ENCODE measurements around the gene CLEC16A.
A peak's percentile ranks its signal among the peaks of the same experiment; 100 is the strongest.
"Not testable (repeated sequence)": the region's sequence is repeated elsewhere in the genome, so short reads cannot be mapped to it uniquely, and the experiment has no call there.

The CLEC16A gene

GRCh38 chr16:10941935-10942351 lies 2.4 kb upstream of the CLEC16A start:
- DNase-seq, result peak; percentile 25

GRCh38 chr16:10942352-10943063 lies 1.9 kb upstream of the CLEC16A start, which contains the start of gene DEXI:
Gene DEXI, minus strand, starts transcription at chr16:10942468. Its CDS starts 463 bp downstream, at chr16:10942005.
- peak; percentile 98 for DNase-seq

GRCh38 chr16:10943064-10943353 lies 1.4 kb upstream of the CLEC16A start:
- no peak for DNase-seq

- DNase-seq, result no peak
Measured at GRCh38 chr16:10945065-10945787, 862 bp downstream of the CLEC16A start.

DNA sequence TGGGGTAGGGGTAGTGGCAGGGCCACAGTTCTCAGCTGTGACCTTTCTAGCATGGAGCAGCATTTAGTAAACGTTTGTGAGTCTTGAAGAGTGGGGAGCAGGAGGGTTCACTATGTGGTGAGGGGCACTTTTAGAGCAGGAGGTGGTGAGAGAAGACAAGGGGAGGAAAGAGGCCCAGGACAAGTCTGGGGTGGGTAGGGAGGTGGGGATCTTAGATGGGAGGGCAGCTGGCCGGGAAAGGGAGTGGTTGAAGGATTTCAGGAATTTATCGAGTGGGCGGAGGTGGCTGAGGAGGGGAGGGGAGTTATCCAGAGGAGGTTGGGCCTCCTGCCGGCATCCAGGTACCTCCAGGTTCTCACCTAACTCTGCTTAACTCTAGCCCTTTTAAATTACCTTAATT lies 1.9 kb downstream of the CLEC16A start:
- DNase-seq, result no peak

GRCh38 chr16:10947211-10947787 lies 2.9 kb downstream of the CLEC16A start:
- no peak for DNase-seq

DNA sequence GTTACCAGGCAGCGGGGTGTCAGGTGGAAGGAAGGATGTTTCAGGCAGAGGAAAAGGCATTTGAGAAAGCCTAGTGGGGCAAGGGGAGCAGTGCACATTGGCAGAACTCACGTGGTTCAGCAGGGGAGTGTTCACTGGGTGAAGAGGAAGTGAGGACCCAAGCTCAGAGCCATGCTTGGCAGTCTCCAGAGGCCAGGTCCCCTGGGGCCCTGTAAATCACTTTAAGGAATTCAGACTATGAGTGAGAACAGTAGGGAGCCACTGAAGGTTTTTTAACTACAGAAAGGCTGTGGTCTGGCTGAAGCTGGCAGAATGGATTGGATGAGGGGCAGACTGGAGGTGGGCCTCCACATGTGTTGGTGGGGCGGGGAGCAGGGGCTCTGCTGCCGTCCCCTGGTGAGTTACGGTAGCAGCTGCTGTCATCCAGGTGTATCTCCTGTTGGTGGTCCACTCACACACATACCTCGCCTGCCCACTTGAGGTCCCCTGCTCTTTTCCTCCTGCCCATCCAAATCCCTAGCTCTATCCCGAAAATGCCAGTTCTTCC lies 5.1 kb downstream of the CLEC16A start:
- DNase-seq, result peak; percentile 66

DNA sequence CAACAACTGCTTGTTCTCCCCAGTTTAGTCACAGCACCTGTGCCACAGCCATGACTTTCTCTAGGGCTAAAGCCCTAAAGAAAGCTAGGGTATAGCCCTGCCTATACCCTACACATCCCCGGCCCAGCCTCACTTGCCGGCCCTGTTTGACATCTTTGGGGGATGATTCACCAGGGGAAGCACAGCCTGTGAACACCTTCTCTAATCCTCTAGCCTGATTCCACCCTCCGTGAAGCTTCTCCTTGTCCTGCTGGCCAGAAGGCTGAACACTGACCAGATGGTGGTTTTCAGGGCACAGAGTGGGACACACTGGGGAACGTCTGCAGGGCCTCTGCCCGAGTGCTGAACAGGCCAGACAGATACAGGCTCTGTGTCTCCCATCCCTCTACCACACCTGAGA lies 6.0 kb downstream of the CLEC16A start:
- DNase-seq, result no peak

DNA sequence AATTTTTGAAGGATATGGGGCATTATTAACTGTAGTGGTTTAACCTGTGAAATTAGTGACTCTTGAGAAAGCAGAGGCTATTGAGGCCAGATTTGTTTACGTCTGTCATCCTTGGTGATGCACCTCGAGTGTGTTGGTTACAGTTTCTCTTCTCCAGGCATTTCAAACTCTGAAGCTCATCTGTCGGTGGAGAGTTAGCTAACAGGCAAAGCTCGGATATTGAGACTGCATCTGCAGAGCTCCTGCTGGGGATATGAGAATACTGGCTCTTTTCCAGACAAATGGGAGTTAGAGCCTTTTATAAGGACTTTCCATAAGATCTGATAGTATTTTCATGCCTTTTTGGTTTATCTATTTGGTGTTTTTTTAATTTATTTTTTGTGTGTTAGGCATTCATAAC lies 6.7 kb downstream of the CLEC16A start:
- no peak for DNase-seq

- DNase-seq, result no peak
Measured at GRCh38 chr16:10954903-10955302, 10.5 kb downstream of the CLEC16A start.

GRCh38 chr16:10957771-10958482 lies 13.6 kb downstream of the CLEC16A start:
- no peak for DNase-seq

DNA sequence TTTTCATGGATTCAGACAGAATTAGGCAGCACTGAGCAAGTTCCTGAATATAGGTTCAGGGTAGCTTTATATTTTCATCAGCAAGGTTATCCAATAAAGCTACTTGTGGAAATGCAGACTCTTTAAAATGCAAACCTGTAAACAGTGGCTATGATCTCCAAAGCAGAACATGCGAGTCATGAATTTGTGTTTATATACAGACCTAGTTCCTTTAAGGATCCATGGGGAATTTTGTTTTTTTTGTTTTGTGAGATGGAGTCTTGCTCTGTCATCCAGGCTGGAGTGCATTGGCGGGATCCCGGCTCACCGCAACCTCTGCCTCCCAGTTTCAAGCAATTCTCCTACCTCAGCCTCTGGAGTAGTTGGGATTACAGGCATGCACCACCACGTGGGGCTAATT lies 14.8 kb downstream of the CLEC16A start:
- no peak for DNase-seq

- DNase-seq, result no peak
Measured at GRCh38 chr16:10961231-10961630, 16.9 kb downstream of the CLEC16A start.

- DNase-seq, result peak; percentile 82
Measured at GRCh38 chr16:10964039-10964890, 19.9 kb downstream of the CLEC16A start.

GRCh38 chr16:10964891-10965326 lies 20.5 kb downstream of the CLEC16A start:
- DNase-seq, result no peak

- DNase-seq, result no peak
Measured at GRCh38 chr16:10965440-10966061, 21.2 kb downstream of the CLEC16A start.

- DNase-seq, result no peak
Measured at GRCh38 chr16:10966129-10966528, 21.8 kb downstream of the CLEC16A start.

DNA sequence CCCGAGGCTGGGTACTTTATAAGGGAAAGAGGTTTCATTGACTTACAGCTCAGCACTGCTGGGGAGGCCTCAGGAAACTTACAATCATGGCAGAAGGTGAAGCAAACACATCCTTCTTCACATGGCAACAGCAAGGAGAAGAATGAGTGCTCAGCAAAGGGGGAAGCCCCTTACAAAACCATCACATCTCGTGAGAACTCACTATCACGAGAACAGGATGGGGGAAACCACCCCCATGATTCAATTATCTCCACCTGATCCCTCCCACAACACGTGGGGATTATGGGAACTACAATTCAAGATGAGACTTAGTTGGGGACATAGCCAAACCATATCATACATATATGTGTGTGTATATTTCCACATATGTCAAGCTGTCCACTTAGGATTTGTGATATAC lies 22.2 kb downstream of the CLEC16A start:
- DNase-seq, result not testable (repeated sequence)

- DNase-seq, result no peak
Measured at GRCh38 chr16:10967986-10968385, 23.6 kb downstream of the CLEC16A start.

DNA sequence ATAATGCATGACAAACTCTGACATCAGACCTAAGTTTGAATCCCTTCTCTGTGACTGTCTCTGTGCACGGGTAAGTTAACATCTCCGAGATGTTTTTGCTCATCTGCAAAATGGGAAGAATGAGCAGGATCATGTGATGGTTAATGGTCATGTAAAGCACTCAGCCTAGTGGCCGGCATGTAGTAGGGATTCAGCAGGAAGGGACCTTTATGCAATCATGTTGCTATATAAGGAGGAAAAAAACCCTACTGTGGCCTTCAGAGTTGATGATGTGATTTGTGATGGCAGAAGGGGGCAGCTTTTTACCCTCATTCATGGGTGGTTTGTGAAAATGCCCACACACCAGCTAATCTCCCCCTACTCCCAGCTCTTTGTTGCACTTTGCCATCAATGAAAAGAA lies 24.1 kb downstream of the CLEC16A start:
- DNase-seq, result no peak

- no peak for DNase-seq
Measured at GRCh38 chr16:10969615-10970014, 25.3 kb downstream of the CLEC16A start.

DNA sequence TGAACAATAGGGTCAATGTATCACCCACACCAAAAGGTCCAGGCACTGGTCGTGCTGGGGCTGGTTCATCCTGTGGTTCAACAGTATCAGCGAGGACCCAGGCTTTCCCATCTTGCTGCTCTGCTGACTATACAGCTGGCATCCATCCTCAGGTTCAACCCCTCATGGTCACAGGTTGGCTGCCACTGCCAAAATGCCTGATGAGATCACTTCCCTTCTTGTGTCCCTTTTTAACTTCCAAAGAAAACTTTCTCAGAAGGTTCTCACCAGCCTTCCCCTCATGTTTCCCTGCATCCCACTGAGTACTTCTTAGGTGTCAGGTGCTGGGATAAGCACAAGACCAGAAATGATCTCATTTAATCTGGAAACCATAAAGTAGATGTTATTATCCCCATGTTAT lies 25.7 kb downstream of the CLEC16A start:
- no peak for DNase-seq
